ENCODE data around the gene GPAT3. TPM values are rescaled to one million over a fixed set of nuclear protein-coding genes. Genes with fewer than 3 reads are reported as not detected.
A peak's percentile ranks its signal among the peaks of the same experiment; 100 is the strongest.

GPAT3 gene
- total RNA-seq, 6 donors from 2014 or later: 3.2 to 9.9 (median 8.4) TPM; not detected in 1

GRCh38 chr4:83643036-83643435 lies 107.1 kb downstream of the GPAT3 start:
- Histone ChIP-seq H3K27ac (no peak overlapping the region), H3K27me3 (no peaks in the 10 kb centered on the region), H3K36me3 (no peaks in the 10 kb centered on the region), H3K9me3 (no peaks in the 10 kb centered on the region), H3K4me1 (peaks cover 0 to 3% (median 0%) of the 10 kb centered on the region in 4 donors), H3K4me3 (no peak overlapping the region)
- WGBS, 2 donors: 77 to 78% methylated on average over 4 of the region's 4 CpGs
- ATAC-seq (ENCODE audit: low FRiP score in 2 of 2) (no peak), DNase-seq (no peak)
- TF ChIP-seq EP300 (IDR thresholded peaks at IDR 0.05) (no peak), POLR2A (IDR thresholded peaks at IDR 0.05) (no peak), CTCF (IDR thresholded peaks at IDR 0.05) (no peak), POLR2AphosphoS5 (IDR thresholded peaks at IDR 0.05) (no peak)

GRCh38 chr4:83644677-83645659 lies 109.1 kb downstream of the GPAT3 start:
- no peak overlapping the region for H3K27ac ChIP-seq
- H3K4me1 ChIP-seq: peaks cover 0 to 3% (median 0%) of the 10 kb centered on the region in 4 donors
- no peak overlapping the region for H3K4me3 ChIP-seq
- DNase-seq (no peak), ATAC-seq (ENCODE audit: low FRiP score in 2 of 2) (peak in 1 of 2 donors; percentile 84)
- TF ChIP-seq POLR2AphosphoS5 (IDR thresholded peaks at IDR 0.05): no peak
- TF ChIP-seq CTCF (IDR thresholded peaks at IDR 0.05): peak; percentile 68 to 85 (median 77)
- H3K9me3 ChIP-seq: no peaks in the 10 kb centered on the region
- no peaks in the 10 kb centered on the region for H3K27me3 ChIP-seq
- 0 to 1% methylated on average over 5 of the region's 5 CpGs for WGBS, 2 donors
- no peaks in the 10 kb centered on the region for H3K36me3 ChIP-seq

GRCh38 chr4:83646538-83647239 lies 110.8 kb downstream of the GPAT3 start:
- no peaks in the 10 kb centered on the region for H3K27me3 ChIP-seq
- H3K4me1 ChIP-seq: peaks cover 0 to 3% (median 0%) of the 10 kb centered on the region in 4 donors
- DNase-seq: no peak
- H3K4me3 ChIP-seq: no peak overlapping the region
- ATAC-seq (ENCODE audit: low FRiP score in 2 of 2): no peak
- H3K9me3 ChIP-seq: no peaks in the 10 kb centered on the region
- H3K27ac ChIP-seq: no peak overlapping the region
- TF ChIP-seq POLR2AphosphoS5 (IDR thresholded peaks at IDR 0.05) (no peak), POLR2A (IDR thresholded peaks at IDR 0.05) (no peak), EP300 (IDR thresholded peaks at IDR 0.05) (no peak), CTCF (IDR thresholded peaks at IDR 0.05) (no peak)
- 64 to 68% methylated on average over 7 of the region's 7 CpGs for WGBS, 2 donors
- H3K36me3 ChIP-seq: no peaks in the 10 kb centered on the region

GRCh38 chr4:83651846-83652245 lies 115.9 kb downstream of the GPAT3 start:
- DNase-seq (no peak), ATAC-seq (ENCODE audit: low FRiP score in 2 of 2) (no peak)
- H3K27me3 ChIP-seq: no peaks in the 10 kb centered on the region
- no peaks in the 10 kb centered on the region for H3K4me1 ChIP-seq
- no peak for TF ChIP-seq CTCF (IDR thresholded peaks at IDR 0.05)
- TF ChIP-seq EP300 (IDR thresholded peaks at IDR 0.05): no peak
- no peak for TF ChIP-seq POLR2A (IDR thresholded peaks at IDR 0.05)
- TF ChIP-seq POLR2AphosphoS5 (IDR thresholded peaks at IDR 0.05): no peak
- H3K27ac ChIP-seq: no peak overlapping the region
- H3K9me3 ChIP-seq: no peaks in the 10 kb centered on the region
- WGBS, 2 donors: 83 to 89% methylated on average over 4 of the region's 4 CpGs
- H3K4me3 ChIP-seq: no peak overlapping the region
- no peaks in the 10 kb centered on the region for H3K36me3 ChIP-seq

Small RNA genes within 50 kb of the gene (small RNA-seq; reads per million reads assigned to genes)
- gene RF00019: 0 reads per million in 4 donors

Other genes starting within 250 kb of the GPAT3 start
- gene HPSE, start 201.3 kb upstream of the GPAT3 start, total RNA-seq: 1 to 10 TPM; 2.1 to 9.1 (median 5.2) TPM
- 10 to 100 TPM in 5 of 6 donors, 1 to 10 TPM in 1; 8.9 to 26.2 (median 14.6) TPM for gene HELQ, start 80.3 kb upstream of the GPAT3 start, total RNA-seq
- gene MRPS18C, start 80.0 kb upstream of the GPAT3 start, total RNA-seq: 10 to 100 TPM in 4 of 6 donors, 1 to 10 TPM in 2; 3.4 to 38.4 (median 22.8) TPM
- gene ABRAXAS1, start 51.0 kb upstream of the GPAT3 start, total RNA-seq: 10 to 100 TPM in 2 of 6 donors, 1 to 10 TPM in 4; 4.1 to 22.2 (median 9.1) TPM

All from upper lobe of left lung (tissue), 6 donors.